GM19099 (cell line): ENCODE results near the gene GRK4.

Experiments used
- POLR2A ChIP-seq: IDR thresholded peaks from 3 replicates; pipeline ENCODE4 v1.6.1; 2011; ENCODE audit warnings: low read depth; ENCODE audit not compliant: insufficient read length; ENCODE audit errors: extremely low read depth

Gene GRK4

GRCh38 chr4:3082925-3083515 is 119.6 kb downstream of the GRK4 start:
- TF ChIP-seq POLR2A: no peak

DNA sequence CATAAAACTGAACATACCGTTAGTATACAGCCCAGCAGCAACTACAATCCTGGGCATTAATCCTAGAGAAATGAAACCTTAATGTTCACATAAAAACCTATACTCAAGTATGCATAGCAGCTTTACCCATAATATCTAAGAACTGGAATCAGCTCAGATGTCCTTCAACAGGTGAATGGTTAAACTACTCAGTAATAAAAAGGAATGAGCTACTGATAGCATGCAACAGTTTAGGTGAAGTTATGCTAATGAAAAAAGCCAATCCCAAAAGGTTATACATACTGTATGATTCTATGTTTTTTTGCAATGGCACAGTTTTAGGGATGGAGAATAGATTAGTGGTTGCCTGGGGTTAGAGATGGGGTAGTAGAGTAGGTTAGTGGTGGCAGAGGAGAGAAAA is 120.4 kb downstream of the GRK4 start:
- no peak for TF ChIP-seq POLR2A

DNA sequence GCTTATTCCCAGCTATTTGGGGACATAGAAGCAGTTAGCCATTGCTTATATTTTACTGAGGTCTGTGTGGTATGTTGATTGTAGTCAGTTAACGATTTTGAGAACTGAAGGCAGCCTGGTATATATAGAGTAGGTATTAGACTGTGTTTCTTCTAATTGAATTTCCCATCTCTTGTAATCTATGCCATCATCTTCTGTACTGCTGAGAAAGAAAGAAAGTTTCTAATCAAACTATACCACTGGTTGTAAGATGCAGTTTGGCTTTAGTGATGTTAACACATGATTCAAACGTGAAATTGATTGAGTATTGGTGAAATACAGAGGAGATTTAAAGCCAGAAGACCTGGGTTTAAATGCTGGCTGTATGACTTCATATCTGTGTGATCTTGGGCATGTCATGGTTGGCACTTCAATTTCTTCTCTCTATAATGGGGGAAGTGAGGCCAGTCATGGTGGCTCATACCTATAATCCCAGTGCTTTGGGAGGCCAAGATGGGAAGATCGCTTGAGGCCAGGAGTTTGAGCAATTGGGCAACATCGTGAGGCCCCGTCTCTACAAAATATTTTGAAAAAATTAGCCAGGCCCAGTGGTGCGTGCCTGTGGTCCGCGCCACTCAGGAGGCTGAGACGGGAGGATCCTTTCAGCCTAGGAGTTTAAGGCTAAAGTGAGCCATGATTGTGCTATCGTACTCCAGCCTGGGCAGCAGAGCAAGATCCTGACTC is 122.7 kb downstream of the GRK4 start:
- TF ChIP-seq POLR2A: no peak

GRCh38 chr4:3087115-3087797 is 123.9 kb downstream of the GRK4 start:
- TF ChIP-seq POLR2A: no peak
